Psoas muscle (tissue), 8 donors: ENCODE measurements around the gene SBF2. TPM values are rescaled to one million over a fixed set of nuclear protein-coding genes. Genes with fewer than 3 reads are reported as not detected.

ENCODE experiments used
- ATAC-seq, 4 donors: fragments of 200-7000 bp; cut with Tn5 transposase; one replicate each; pipeline ENCODE4 v1.9.1; 2020; ENCODE audit warnings: moderate library complexity in 3 of 4, mild to moderate bottlenecking in 2 of 4
- DNase-seq, 2 donors: peaks; one replicate each; pipeline ENCODE4 v3.0.0-alpha.2; 2020
- H3K27ac ChIP-seq: fragments of 200-600 bp; one replicate; pipeline ENCODE4 v1.8.0; 2022
- H3K27me3 ChIP-seq, 3 donors: fragments of 200-600 bp in 1 of 3; one replicate each; pipeline versions ENCODE4 v1.6.1 to v1.8.0; 2013 to 2022; ENCODE audit warnings: low read length in 2 of 3, mild to moderate bottlenecking in 2 of 3, moderate library complexity in 1 of 3; ENCODE audit not compliant: insufficient read depth in 3 of 3
- H3K36me3 ChIP-seq, 2 donors: fragments of 200-600 bp in 1 of 2; one replicate each; pipeline versions ENCODE4 v1.6.1 to v1.8.0; 2013 to 2022; ENCODE audit warnings: low read depth in 1 of 2, mild to moderate bottlenecking in 1 of 2, moderate library complexity in 1 of 2; ENCODE audit not compliant: insufficient read depth in 1 of 2
- H3K4me1 ChIP-seq: fragments of 200-600 bp; one replicate; pipeline ENCODE4 v1.8.0; 2022
- H3K4me3 ChIP-seq: fragments of 200-600 bp; one replicate; pipeline ENCODE4 v1.8.0; 2022; ENCODE audit warnings: mild to moderate bottlenecking
- H3K9me3 ChIP-seq: fragments of 200-600 bp; one replicate; pipeline ENCODE4 v1.8.0; 2022
- WGBS, 3 donors: extraction: QIAGEN DNeasy Blood & Tissue Kit; methylation state at CpG; one replicate each; pipeline versions ENCODE4 v1.1.6 to v1.1.7; 2013; 5-methylcytosine and 5-hydroxymethylcytosine counted together
- intact Hi-C, 2 donors: fragments of 100-400 bp; cut with DNase I; formaldehyde crosslinking; loops; one replicate each; pipeline versions ENCODE4 v1.11.0 to v1.14.2; 2022
- polyA plus RNA-seq, 3 donors: library from polyadenylated mRNA; stranded (reverse); fragments of 200-250 nt; gene quantifications; one replicate each; pipeline ENCODE4 v1.2.3, GENCODE V29; 2013
- total RNA-seq, 4 donors: library from RNA; stranded (reverse); fragmentation: NEBNext Ultra II Directional in 2 of 4; extraction: Animal tissue kit (Norgen Biotek cat#: 25700) in 2 of 4; gene quantifications; one replicate each; pipeline versions ENCODE4 v1.2.1 to v1.2.4, GENCODE V29; 2021 to 2023
- TF ChIP-seq, protein P1 (sequence below): fragments of 200-600 bp; IDR thresholded peaks from one replicate; pipeline ENCODE4 v1.8.0; 2022; ENCODE audit warnings: antibody characterized with exemption
- donor health status: healthy with polysubstance abuse.
- donor health status: DM: no; HTN: no; CAD: no; lungs with moderate emphysema.
- donor health status: Bipolar disorder and iron deficiency.
- donor health status: healthy.
- donor health status: DM: yes; HTN: yes; CAD: no.
- donor health status: DM: no; HTN: no; CAD: no.
- donor health status: DM: no; HTN: no; CAD: no.
- donor health status: DM: yes; HTN: yes; CAD: no.

The SBF2 gene
- total and polyA plus RNA-seq, 7 donors = 3.3 to 12.6 (median 10.6) TPM

DNA sequence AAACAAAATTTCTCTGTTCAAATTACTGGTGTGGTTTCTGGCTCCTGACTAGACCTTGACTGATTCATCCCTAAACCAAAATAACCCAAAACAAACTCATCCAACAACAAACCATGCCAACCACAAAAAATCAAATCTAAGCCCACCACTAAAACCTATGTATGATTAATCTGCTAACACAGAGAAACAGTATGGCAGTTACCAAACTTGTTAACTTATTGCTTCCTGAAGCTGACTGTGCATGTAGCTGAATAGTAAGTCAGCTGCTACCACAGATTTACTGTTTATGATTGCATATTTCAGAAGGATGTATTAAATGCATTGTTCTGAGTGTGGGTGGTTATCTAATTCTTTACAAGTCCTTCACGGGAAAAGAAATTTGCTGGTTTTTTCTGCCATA, 399.0 kb downstream of the SBF2 start:
- Histone ChIP-seq H3K27me3 (no peaks in the 10 kb centered on the region), H3K36me3 (peaks cover 0 to 13% of the 10 kb centered on the region in 2 donors), H3K4me1 (no peaks in the 10 kb centered on the region), H3K9me3 (no peaks in the 10 kb centered on the region), H3K27ac (no peak overlapping the region), H3K4me3 (no peak overlapping the region)
- TF ChIP-seq, protein P1, sequence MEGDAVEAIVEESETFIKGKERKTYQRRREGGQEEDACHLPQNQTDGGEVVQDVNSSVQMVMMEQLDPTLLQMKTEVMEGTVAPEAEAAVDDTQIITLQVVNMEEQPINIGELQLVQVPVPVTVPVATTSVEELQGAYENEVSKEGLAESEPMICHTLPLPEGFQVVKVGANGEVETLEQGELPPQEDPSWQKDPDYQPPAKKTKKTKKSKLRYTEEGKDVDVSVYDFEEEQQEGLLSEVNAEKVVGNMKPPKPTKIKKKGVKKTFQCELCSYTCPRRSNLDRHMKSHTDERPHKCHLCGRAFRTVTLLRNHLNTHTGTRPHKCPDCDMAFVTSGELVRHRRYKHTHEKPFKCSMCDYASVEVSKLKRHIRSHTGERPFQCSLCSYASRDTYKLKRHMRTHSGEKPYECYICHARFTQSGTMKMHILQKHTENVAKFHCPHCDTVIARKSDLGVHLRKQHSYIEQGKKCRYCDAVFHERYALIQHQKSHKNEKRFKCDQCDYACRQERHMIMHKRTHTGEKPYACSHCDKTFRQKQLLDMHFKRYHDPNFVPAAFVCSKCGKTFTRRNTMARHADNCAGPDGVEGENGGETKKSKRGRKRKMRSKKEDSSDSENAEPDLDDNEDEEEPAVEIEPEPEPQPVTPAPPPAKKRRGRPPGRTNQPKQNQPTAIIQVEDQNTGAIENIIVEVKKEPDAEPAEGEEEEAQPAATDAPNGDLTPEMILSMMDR = no peak
- DNase-seq = no peak
- WGBS, 3 donors = 88 to 97% (median 93%) methylated on average over 1 of the region's 1 CpG
- intact Hi-C loops = no loop called here
- no peak for ATAC-seq

DNA sequence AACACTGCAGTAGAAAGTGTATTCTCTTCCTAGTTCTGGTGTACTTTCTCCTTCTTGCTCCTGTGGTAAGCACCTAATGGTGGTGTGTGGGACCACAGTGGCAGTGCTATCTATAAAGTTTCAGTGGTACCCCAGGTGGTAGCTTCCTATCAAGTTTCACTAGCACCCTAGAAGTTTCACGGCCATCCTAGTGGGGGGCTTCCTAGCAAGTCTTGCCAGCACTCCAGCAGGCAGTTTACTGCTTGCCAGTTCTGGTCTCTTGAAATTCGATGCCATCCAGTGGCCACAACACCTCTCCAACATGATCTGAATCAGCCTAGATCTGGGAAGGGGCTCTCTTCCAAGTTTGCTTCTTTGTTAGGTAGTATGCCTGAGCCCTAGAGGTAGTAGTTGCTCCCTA, 400.5 kb downstream of the SBF2 start:
- no peak for DNase-seq
- no peaks in the 10 kb centered on the region for H3K9me3 ChIP-seq
- H3K4me3 ChIP-seq = no peak overlapping the region
- no peaks in the 10 kb centered on the region for H3K4me1 ChIP-seq
- no peak overlapping the region for H3K27ac ChIP-seq
- TF ChIP-seq, protein P1 = no peak
- 63 to 88% (median 77%) methylated on average over 2 of the region's 2 CpGs for WGBS, 3 donors
- no peak for ATAC-seq
- no peaks in the 10 kb centered on the region for H3K27me3 ChIP-seq
- intact Hi-C loops = no loop called here
- H3K36me3 ChIP-seq = peaks cover 0 to 13% of the 10 kb centered on the region in 2 donors

DNA sequence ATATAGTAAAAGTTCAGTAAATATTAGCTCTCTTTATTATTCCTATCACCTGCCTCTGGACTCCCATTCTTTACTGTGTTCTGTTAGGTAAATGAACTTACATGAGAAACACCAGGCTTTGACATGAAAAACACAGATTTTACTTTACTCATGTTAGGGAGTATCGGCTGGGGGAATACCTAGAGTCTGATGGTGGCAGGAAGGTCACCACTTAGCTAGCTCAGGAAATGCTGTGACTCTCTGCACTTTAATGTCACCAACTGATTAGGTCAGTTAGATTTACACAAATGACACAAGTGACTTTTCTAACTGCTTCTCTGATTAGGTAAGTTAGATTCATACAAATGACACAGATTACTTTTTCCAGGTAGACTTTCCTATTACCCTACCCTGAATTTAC, 405.1 kb downstream of the SBF2 start:
- Histone ChIP-seq H3K27me3 (no peaks in the 10 kb centered on the region), H3K4me1 (no peaks in the 10 kb centered on the region), H3K36me3 (no peaks in the 10 kb centered on the region), H3K4me3 (no peak overlapping the region), H3K9me3 (no peaks in the 10 kb centered on the region), H3K27ac (no peak overlapping the region)
- WGBS, 3 donors = 75 to 80% (median 78%) methylated on average over 1 of the region's 1 CpG
- DNase-seq (no peak), ATAC-seq (no peak)
- TF ChIP-seq, protein P1 = no peak
- intact Hi-C loops = no loop called here

DNA sequence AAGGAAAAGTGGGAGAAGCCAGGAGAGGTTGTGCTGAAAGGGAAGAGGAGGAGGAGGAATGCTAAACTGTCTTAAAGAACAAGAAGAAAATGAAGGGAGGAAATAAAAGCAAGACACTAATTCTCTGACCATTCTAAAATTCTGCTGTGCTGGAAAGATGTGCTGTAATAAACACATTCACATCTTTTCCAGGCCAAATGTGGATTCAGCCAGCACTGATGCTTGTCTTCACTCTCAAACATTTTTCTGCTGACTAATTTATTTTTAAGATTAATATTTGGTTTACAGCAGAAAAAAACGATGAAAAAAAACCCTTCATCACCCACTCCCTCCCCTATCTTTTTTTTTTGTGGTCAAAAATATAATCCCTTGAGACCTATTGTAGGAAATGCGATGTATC, 406.5 kb downstream of the SBF2 start:
- H3K4me1 ChIP-seq = no peaks in the 10 kb centered on the region
- H3K9me3 ChIP-seq = no peaks in the 10 kb centered on the region
- ATAC-seq = no peak

DNA sequence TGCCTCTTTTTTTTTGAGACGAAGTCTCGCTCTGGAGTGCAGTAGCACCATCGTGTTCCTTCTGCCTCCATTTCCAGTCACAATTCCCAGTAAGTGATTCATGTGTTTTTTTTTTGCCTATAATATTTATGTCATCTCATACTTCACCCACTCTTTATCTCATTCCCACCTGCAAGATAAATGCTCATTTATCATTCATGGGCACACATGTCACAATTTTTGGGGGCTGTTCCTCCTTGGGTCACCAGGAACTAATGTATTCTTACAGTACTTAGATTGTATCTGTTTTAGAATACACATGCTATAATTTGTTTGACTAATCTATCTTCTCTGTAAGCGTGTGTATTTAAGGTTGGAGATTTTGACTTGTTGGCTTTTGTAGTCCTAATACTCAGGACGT, 407.4 kb downstream of the SBF2 start:
- TF ChIP-seq, protein P1 = no peak
- Histone ChIP-seq H3K27me3 (no peaks in the 10 kb centered on the region), H3K27ac (no peak overlapping the region), H3K4me1 (no peaks in the 10 kb centered on the region), H3K9me3 (no peaks in the 10 kb centered on the region), H3K36me3 (no peaks in the 10 kb centered on the region), H3K4me3 (no peak overlapping the region)
- intact Hi-C loops = no loop called here
- DNase-seq (no peak), ATAC-seq (no peak)
- WGBS, 3 donors = 93 to 95% (median 95%) methylated on average over 5 of the region's 5 CpGs

More for the DNA sequence above, 406.5 kb downstream of the SBF2 start:
- H3K27ac ChIP-seq = peak overlapping the region; percentile 3
- no peaks in the 10 kb centered on the region for H3K36me3 ChIP-seq
- intact Hi-C loops = no loop called here
- TF ChIP-seq, protein P1 = no peak
- no peaks in the 10 kb centered on the region for H3K27me3 ChIP-seq
- 53 to 73% (median 61%) methylated on average over 2 of the region's 2 CpGs for WGBS, 3 donors
- DNase-seq = no peak
- no peak overlapping the region for H3K4me3 ChIP-seq
